Large intestine (tissue), 12 donors: ENCODE data around the gene ING3. TPM values are rescaled to one million over a fixed set of nuclear protein-coding genes. Genes with fewer than 3 reads are reported as not detected.

ENCODE experiments used
- DNase-seq, 2 donors: peaks; one replicate each; pipeline versions ENCODE4 v3.0.0 to v3.0.0-alpha.2; 2013
- H3K27ac ChIP-seq: one replicate; pipeline ENCODE4 v1.5.1; 2013; ENCODE audit warnings: low read length
- H3K27me3 ChIP-seq: 2 replicates; pipeline ENCODE4 v1.6.1; 2013; ENCODE audit warnings: low read length; ENCODE audit not compliant: control insufficient read depth, insufficient read depth
- H3K36me3 ChIP-seq: 2 replicates; pipeline ENCODE4 v1.6.1; 2013; ENCODE audit warnings: low read length; ENCODE audit not compliant: control insufficient read depth, insufficient read depth
- H3K4me1 ChIP-seq: one replicate; pipeline ENCODE4 v1.6.1; 2013; ENCODE audit warnings: low read length; ENCODE audit not compliant: control insufficient read depth, insufficient read depth
- H3K4me3 ChIP-seq: one replicate; pipeline ENCODE4 v1.5.1; 2013; ENCODE audit warnings: low read length
- H3K9me3 ChIP-seq: one replicate; pipeline ENCODE4 v1.6.1; 2013; ENCODE audit warnings: mild to moderate bottlenecking, low read depth, low read length, moderate library complexity; ENCODE audit not compliant: control insufficient read depth
- WGBS: methylation state at CpG from one replicate; pipeline ENCODE4 v1.1.5; 2013; ENCODE audit warnings: low lambda C conversion rate; ENCODE audit not compliant: insufficient coverage; 5-methylcytosine and 5-hydroxymethylcytosine counted together
- long read RNA-seq, 11 donors: transcript quantifications; one replicate each; lab custom pipeline, GENCODE V29; 2026
- polyA plus RNA-seq: library from polyadenylated mRNA; unstranded; fragments of 120-200 nt; gene quantifications from one replicate; pipeline ENCODE4 v1.2.1, GENCODE V29; 2013

Gene ING3, protein sequence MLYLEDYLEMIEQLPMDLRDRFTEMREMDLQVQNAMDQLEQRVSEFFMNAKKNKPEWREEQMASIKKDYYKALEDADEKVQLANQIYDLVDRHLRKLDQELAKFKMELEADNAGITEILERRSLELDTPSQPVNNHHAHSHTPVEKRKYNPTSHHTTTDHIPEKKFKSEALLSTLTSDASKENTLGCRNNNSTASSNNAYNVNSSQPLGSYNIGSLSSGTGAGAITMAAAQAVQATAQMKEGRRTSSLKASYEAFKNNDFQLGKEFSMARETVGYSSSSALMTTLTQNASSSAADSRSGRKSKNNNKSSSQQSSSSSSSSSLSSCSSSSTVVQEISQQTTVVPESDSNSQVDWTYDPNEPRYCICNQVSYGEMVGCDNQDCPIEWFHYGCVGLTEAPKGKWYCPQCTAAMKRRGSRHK
- 22.6 TPM for polyA plus RNA-seq
- long read RNA-seq, donor 1, transcript ING3-201 (12 exons, 3,777 nt) = major isoform, 9 of 15 reads
- long read RNA-seq, donor 1, partial matches to known transcripts = 0 of 15 reads
- long read RNA-seq, donor 1, other reads (novel, unspliced or antisense) = 0 of 15 reads
- long read RNA-seq, donor 2, transcript ING3-201 (12 exons, 3,777 nt) = major isoform, 9 of 39 reads
- long read RNA-seq, donor 2, transcript ING3-205 (4 exons, 1,723 nt) = minor isoform, 5 of 39 reads
- long read RNA-seq, donor 2, transcript ING3-202 (5 exons, 1,222 nt) = major isoform, 9 of 39 reads
- long read RNA-seq, donor 2, transcript ING3-203 (11 exons, 1,718 nt) = minor isoform, 5 of 39 reads
- long read RNA-seq, donor 2, partial matches to known transcripts = 6 of 39 reads
- long read RNA-seq, donor 2, other reads (novel, unspliced or antisense) = 5 of 39 reads
- long read RNA-seq, donor 3, transcript ING3-202 (5 exons, 1,222 nt) = major isoform, 12 of 70 reads
- long read RNA-seq, donor 3, transcript ING3-201 (12 exons, 3,777 nt) = minor isoform, 11 of 70 reads
- long read RNA-seq, donor 3, partial matches to known transcripts = 29 of 70 reads
- long read RNA-seq, donor 3, other reads (novel, unspliced or antisense) = 12 of 70 reads
- long read RNA-seq, donor 4, partial matches to known transcripts = 0 of 2 reads
- long read RNA-seq, donor 4, other reads (novel, unspliced or antisense) = 0 of 2 reads
- long read RNA-seq, donor 5, transcript ING3-202 (5 exons, 1,222 nt) = minor isoform, 5 of 15 reads
- long read RNA-seq, donor 5, transcript ING3-201 (12 exons, 3,777 nt) = major isoform, 7 of 15 reads
- long read RNA-seq, donor 5, partial matches to known transcripts = 0 of 15 reads
- long read RNA-seq, donor 5, other reads (novel, unspliced or antisense) = 0 of 15 reads
- long read RNA-seq, donor 6, transcript ING3-202 (5 exons, 1,222 nt) = minor isoform, 7 of 21 reads
- long read RNA-seq, donor 6, transcript ING3-201 (12 exons, 3,777 nt) = major isoform, 13 of 21 reads
- long read RNA-seq, donor 6, partial matches to known transcripts = 0 of 21 reads
- long read RNA-seq, donor 6, other reads (novel, unspliced or antisense) = 0 of 21 reads
- long read RNA-seq, donor 7, partial matches to known transcripts = 6 of 15 reads
- long read RNA-seq, donor 7, other reads (novel, unspliced or antisense) = 0 of 15 reads
- long read RNA-seq, donor 8, transcript ING3-202 (5 exons, 1,222 nt) = major isoform, 9 of 13 reads
- long read RNA-seq, donor 8, partial matches to known transcripts = 0 of 13 reads
- long read RNA-seq, donor 8, other reads (novel, unspliced or antisense) = 0 of 13 reads
- long read RNA-seq, donor 9, transcript ING3-201 (12 exons, 3,777 nt) = major isoform, 5 of 18 reads
- long read RNA-seq, donor 9, transcript ING3-202 (5 exons, 1,222 nt) = major isoform, 5 of 18 reads
- long read RNA-seq, donor 9, partial matches to known transcripts = 6 of 18 reads
- long read RNA-seq, donor 9, other reads (novel, unspliced or antisense) = 0 of 18 reads
- long read RNA-seq, donor 10, transcript ING3-201 (12 exons, 3,777 nt) = major isoform, 10 of 22 reads
- long read RNA-seq, donor 10, transcript ING3-202 (5 exons, 1,222 nt) = minor isoform, 7 of 22 reads
- long read RNA-seq, donor 10, transcript ING3-205 (4 exons, 1,723 nt) = minor isoform, 5 of 22 reads
- long read RNA-seq, donor 10, partial matches to known transcripts = 0 of 22 reads
- long read RNA-seq, donor 10, other reads (novel, unspliced or antisense) = 0 of 22 reads
- long read RNA-seq, donor 11, transcript ING3-202 (5 exons, 1,222 nt) = major isoform, 7 of 12 reads
- long read RNA-seq, donor 11, partial matches to known transcripts = 0 of 12 reads
- long read RNA-seq, donor 11, other reads (novel, unspliced or antisense) = 0 of 12 reads

- no CpG with 5 or more reads among the region's 71 CpGs for WGBS
- peak within 1 kb of the TSS; percentile 92 for H3K27ac ChIP-seq
- peak within 1 kb of the TSS; percentile 58 for H3K4me3 ChIP-seq
- no peaks in the 10 kb centered on the region for H3K4me1 ChIP-seq
- peak; percentile 98 to 99 for DNase-seq
- no peaks in the 10 kb centered on the region for H3K27me3 ChIP-seq
- no peaks in the 10 kb centered on the region for H3K9me3 ChIP-seq
- peaks cover 12% of the 10 kb centered on the region for H3K36me3 ChIP-seq
These were observed at the start of gene ING3 for GRCh38 chr7:120950539-120951308. Gene ING3, plus strand, starts transcription at chr7:120950777. Its CDS starts 120 bp downstream, at chr7:120950897.

- Histone ChIP-seq H3K27ac (no peak overlapping the region), H3K27me3 (no peaks in the 10 kb centered on the region), H3K4me1 (no peaks in the 10 kb centered on the region), H3K9me3 (no peaks in the 10 kb centered on the region), H3K36me3 (no peaks in the 10 kb centered on the region), H3K4me3 (no peak overlapping the region)
- WGBS = 86% methylated on average over 2 of the region's 2 CpGs
- no peak for DNase-seq
These were observed 35.1 kb upstream of the ING3 start for GRCh38 chr7:120915314-120916105.

DNA sequence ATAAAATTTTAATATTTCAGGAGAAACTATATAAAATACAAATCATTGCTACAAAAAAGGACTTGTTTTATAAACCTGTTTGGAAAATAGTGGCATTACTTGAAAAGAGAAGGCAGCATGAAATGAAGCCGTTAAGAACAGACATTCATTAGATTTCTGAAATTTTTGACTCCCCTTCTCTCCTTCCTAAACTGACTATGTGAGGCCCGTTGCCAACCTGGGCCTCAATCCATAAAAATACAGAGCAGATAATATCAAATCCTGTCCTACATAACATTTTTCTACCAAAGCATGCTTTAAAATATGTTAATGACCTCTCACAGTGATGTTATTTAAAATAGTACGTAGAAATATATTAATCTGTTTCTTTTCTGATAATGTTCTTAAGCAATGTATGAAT lies 34.5 kb upstream of the ING3 start:
- no peak overlapping the region for H3K4me3 ChIP-seq
- WGBS = no CpG with 5 or more reads among the region's 3 CpGs
- no peaks in the 10 kb centered on the region for H3K9me3 ChIP-seq
- H3K27ac ChIP-seq = no peak overlapping the region
- H3K36me3 ChIP-seq = no peaks in the 10 kb centered on the region
- no peak for DNase-seq
- H3K4me1 ChIP-seq = no peaks in the 10 kb centered on the region
- H3K27me3 ChIP-seq = no peaks in the 10 kb centered on the region

DNA sequence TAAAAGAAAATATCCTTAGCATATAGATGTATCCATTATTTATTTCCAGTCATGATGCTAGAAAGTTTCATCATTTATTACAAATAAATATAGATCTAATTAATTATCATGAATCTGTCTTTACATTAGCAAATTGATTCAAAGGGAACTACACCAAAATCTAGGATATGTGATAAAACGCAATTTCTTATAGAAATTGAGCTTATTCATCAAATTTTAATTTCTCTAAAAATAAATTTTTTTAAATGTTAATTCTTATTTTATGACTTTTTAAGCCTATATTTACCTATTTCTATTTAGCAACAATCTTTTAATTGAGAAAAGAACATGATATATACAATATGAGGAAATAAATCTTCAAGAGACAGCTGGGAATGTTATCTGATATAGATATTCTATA lies 34.0 kb upstream of the ING3 start:
- no peak overlapping the region for H3K4me3 ChIP-seq
- no peak overlapping the region for H3K27ac ChIP-seq
- WGBS = 100% methylated on average over 1 of the region's 1 CpG
- H3K27me3 ChIP-seq = no peaks in the 10 kb centered on the region
- H3K9me3 ChIP-seq = no peaks in the 10 kb centered on the region
- no peaks in the 10 kb centered on the region for H3K4me1 ChIP-seq
- H3K36me3 ChIP-seq = no peaks in the 10 kb centered on the region
- DNase-seq = no peak

DNA sequence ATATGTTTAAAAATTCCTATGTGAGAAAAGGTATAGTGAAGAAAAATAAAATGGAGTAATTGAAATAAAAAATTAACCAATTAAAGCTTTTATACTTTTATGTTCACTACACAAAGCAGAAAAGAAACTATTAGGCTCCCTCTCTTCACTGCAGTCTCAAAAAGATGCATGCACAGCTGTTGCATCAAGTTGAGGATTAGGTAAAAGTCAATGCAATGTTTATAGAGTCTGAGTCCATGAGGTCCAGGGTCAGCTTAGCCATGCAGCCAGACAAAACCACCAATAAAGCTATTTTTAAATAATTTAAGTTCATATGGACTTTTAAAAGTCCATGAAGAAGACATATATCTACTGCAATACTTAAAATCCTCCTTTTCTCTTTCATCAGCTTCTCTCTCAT lies 31.1 kb upstream of the ING3 start:
- H3K27me3 ChIP-seq = no peaks in the 10 kb centered on the region
- H3K4me1 ChIP-seq = no peaks in the 10 kb centered on the region
- H3K27ac ChIP-seq = no peak overlapping the region
- H3K4me3 ChIP-seq = no peak overlapping the region
- no peaks in the 10 kb centered on the region for H3K36me3 ChIP-seq
- no peaks in the 10 kb centered on the region for H3K9me3 ChIP-seq
- no peak for DNase-seq

DNA sequence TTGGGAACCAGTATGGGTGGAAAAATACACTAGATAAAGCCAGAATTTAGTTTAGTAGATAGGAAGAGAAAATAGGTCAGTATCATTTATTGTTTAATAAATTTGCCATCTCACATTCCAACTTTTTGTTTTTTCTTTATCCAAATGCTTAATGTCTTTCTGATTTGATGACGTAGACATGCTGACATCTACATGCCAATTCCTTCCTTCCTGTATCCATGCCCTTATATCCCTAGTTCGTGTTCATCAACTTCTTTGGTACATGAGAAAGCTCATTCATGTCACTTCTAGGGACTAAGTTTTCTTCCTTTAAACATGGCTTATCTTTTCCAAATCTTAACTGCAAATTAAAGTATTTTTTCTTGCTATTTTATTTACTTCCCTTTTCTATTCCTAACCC lies 30.5 kb upstream of the ING3 start:
- Histone ChIP-seq H3K27ac (no peak overlapping the region), H3K4me1 (no peaks in the 10 kb centered on the region), H3K9me3 (no peaks in the 10 kb centered on the region), H3K27me3 (no peaks in the 10 kb centered on the region), H3K4me3 (no peak overlapping the region), H3K36me3 (no peaks in the 10 kb centered on the region)
- 86% methylated on average over 2 of the region's 2 CpGs for WGBS
- no peak for DNase-seq

DNA sequence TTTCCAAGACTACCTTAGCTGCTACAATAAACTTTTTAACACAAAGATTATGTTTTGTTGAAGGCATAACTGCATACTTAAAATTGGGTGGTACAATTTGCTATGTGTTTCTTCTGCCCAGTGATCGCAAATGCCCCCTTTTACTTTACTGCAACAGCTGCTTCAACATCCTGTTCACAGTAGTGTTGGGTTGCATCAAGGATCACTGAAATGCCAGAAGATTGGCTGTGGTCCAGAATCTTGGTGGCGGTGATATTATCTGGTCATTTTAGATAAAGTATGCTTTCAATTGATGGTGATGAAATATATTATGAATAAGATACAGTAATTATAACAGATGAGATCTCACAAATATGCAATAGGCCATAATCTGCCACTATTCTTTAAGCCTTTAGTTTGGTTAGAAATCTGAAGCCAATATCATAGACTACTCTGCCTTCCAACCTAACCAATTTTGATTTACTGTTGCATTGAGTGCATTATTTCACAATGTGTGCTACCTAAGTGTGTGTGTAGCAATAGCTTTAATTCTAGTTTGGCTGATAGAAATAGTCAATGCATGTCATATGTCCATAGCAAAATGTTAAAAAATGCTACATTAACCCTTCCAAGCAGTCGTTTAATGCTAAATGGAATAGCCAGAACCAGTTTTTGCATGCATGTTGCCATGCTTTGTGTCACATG lies 29.8 kb upstream of the ING3 start:
- Histone ChIP-seq H3K9me3 (no peaks in the 10 kb centered on the region), H3K36me3 (no peaks in the 10 kb centered on the region), H3K27me3 (no peaks in the 10 kb centered on the region), H3K4me3 (no peak overlapping the region), H3K4me1 (no peaks in the 10 kb centered on the region), H3K27ac (no peak overlapping the region)
- no peak for DNase-seq
- WGBS = 100% methylated on average over 1 of the region's 3 CpGs

- no peak overlapping the region for H3K27ac ChIP-seq
- WGBS = no CpG with 5 or more reads among the region's 2 CpGs
- no peaks in the 10 kb centered on the region for H3K4me1 ChIP-seq
- H3K4me3 ChIP-seq = no peak overlapping the region
- no peak for DNase-seq
- H3K36me3 ChIP-seq = no peaks in the 10 kb centered on the region
- no peaks in the 10 kb centered on the region for H3K27me3 ChIP-seq
- no peaks in the 10 kb centered on the region for H3K9me3 ChIP-seq
These were observed 25.7 kb upstream of the ING3 start for GRCh38 chr7:120924837-120925236.
